GM18499 (cell line): ENCODE measurements around the gene RPL36AL.
"Not testable (repeated sequence)": the region's sequence is repeated elsewhere in the genome, so short reads cannot be mapped to it uniquely, and the experiment has no call there.

Experiments
- ATAC-seq: cut with Tn5 transposase; IDR thresholded peaks from one replicate; pipeline ENCODE4 v1.9.1; 2021; ENCODE audit warnings: moderate number of reproducible peaks; ENCODE audit not compliant: insufficient read depth, unreplicated experiment

RPL36AL gene

DNA sequence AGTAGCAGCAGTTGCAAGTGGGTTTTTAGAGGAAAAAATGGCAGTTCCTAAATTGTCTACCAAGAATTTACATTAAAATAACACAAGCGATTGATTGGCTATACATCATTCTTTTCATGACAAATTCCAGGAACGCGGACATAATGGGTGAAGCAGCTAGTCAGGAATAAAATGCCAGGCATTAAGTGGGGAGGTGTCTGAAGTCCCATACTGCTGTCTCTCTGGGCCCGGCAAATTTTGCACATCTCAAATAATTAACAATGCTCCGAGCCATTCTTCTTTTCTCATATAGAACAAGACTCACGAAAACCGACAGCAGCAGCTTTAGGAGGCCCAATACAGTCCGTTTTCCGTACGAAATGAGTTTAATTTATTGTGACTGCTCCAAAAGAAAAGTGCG, 696 bp downstream of the RPL36AL start:
- ATAC-seq, result no peak

DNA sequence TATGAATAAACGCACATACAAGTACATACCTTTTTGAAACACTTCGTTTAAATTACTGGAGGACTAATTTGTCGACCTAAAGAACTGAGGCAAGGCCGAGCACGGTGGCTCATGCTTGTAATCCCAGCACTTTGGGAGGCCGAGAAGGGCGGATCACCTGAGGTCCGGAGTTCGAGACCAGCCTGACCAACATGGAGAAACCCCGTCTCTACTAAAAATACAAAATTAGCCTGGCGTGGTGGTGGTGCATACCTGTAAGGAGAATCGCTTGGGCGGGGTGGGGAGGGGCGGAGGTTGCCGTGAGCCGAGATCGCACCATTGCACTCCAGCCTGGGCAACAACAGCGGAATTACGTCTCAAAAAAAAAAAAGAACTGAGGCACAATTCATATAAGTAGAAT, 1.2 kb downstream of the RPL36AL start:
- not testable (repeated sequence) for ATAC-seq

DNA sequence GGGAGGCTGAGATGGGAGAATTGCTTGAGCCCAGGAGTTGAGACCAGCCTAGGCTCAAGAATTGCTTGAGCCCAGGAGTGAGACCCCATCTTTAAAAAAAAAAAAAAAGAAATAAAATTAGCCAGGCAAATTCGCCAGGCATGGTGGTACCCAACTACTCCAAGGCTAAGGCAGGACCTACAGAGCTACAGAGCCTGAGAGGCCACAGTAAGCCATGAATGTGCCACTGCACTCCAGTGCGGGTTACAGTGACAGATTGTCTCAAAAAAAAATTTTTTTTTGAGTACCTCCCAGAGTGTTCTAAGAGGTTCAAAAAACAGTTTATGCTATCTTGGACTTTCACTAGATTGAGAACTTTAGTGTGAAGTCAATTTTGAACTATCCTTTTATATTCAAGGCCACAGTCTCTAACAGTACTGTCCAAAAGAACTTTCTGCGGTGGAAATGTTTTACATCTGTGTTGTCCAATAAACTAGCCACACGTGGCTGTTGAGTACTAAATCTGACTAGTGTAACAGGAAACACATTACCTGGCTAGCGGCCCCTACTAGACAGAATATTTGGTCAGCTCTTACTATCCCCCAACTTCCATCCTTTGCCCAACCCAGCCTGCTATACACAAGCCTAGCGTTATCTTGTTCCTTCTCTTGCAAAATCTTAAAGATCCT, 2.4 kb downstream of the RPL36AL start:
- ATAC-seq, result no peak

DNA sequence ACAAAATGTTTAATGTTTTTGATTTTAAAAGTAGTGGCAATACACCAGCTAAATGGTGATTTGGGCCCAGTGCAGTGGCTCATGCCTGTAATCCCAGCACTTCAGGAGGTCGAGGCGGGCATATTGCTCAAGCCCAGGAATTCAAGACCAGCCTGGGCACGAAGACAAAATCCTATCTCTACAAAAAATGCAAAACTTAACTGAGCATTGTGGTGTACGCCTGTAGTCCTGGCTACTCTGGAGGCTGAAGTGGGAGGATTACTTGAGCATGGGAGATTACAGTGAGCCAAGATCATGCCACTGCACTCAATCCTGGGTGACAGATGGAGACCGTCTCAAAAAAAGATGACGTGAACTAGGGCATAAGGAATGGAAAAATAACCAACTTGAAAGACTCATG, 4.7 kb downstream of the RPL36AL start:
- ATAC-seq, result no peak

DNA sequence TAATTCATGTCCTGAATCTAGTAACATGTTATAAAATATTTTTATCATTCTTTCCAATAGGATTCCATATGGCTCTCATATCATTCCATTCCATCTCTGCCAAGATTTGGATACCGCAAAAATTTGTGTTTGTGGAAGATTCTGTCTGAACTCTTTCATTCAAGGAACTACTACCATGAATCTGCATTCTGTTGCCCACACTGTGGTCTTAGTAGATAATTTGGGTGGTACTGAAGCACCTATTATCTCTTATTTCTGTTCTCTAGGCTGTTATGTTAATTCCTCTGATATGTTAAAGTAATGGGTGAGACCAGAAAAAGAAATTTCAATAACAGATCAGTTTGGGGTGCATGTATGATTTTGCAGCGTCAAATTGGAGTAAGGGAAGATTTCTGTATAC, 6.2 kb downstream of the RPL36AL start:
- no peak for ATAC-seq

DNA sequence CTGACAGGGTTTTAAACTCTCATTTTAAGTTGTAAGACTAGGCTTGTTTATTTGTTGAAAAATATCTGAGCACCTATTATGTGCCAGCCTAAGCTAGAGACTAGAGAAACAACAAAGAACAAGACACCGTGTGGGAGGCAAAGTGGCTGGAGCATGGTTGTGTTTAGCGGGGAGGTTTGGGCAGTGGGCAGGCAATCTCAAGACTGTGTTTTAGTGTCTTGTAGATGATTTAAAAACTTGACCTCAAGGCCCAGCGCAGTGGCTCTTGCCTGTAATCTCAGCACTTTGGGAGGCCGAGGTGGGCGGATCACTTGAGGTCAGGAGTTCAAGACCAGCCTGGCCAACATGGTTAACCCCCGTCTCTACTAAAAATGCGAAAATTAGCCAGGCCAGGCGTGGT, 7.8 kb downstream of the RPL36AL start:
- ATAC-seq, result no peak

DNA sequence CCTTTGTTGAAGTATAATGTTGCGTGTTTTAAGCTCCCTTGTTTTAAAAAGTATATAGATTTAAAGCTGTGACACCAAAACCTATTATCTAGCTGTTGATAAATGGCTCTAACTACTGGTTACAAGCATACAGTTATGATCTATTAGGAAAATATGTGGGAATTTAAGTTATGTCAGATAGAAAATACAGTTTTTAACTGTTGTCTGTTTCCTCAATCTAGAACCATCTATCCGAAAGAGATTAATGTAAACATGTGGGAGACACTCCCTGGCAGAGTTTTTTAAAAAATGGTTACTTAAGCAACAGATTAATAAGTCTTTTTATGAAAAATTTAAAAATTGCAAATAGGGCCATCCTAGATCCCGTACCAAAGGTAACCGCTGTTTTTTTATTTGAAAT, 8.2 kb downstream of the RPL36AL start:
- no peak for ATAC-seq

DNA sequence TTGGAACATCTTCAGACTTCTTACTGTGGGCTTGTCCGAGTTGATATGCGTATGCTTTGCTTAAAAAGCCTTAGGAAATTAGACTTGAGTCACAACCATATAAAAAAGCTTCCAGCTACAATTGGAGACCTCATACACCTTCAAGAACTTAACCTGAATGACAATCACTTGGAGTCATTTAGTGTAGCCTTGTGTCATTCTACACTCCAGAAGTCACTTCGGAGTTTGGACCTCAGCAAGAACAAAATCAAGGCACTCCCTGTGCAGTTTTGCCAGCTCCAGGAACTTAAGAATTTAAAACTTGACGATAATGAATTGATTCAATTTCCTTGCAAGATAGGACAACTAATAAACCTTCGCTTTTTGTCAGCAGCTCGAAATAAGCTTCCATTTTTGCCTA, 12.8 kb downstream of the RPL36AL start:
- no peak for ATAC-seq

DNA sequence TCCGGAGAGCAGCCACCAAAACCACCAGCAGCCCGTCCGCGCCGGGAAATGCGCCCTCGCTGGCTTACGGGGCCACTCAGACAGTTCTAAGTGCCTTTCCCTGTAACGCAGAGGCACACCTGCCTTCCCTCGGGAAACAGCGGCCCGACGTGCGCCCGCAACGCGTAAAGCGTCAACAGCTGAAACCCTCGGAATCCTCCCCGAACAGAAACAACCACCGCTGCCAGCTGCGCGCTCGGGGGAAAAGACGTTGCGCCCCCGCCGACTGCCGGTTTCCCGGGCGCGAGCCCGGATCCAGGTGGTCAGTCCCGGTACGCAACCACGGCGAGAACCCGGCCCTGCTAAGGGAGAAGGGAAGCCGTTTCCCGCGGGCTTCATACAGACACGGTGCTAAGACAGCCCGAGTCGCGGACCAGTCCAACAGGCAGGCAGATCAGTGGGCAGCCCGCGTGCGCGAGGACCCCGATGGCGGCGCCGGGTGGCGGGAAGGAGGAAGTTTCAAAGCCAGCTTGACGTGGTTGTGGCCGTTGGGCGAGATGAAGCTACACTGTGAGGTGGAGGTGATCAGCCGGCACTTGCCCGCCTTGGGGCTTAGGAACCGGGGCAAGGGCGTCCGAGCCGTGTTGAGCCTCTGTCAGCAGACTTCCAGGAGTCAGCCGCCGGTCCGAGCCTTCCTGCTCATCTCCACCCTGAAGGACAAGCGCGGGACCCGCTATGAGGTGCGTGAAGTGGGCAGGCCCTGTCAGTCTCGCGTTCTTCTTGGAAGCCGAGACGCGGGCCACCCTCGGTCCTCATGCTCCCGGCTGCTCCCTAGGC, 21.7 kb downstream of the RPL36AL start, which contains the start of gene LRR1:
Gene LRR1 (plus strand): TSS at position 456 of the 816 bp plus-strand sequence. CDS start 81 bp downstream, at position 537.
- peak; percentile 33 for ATAC-seq

DNA sequence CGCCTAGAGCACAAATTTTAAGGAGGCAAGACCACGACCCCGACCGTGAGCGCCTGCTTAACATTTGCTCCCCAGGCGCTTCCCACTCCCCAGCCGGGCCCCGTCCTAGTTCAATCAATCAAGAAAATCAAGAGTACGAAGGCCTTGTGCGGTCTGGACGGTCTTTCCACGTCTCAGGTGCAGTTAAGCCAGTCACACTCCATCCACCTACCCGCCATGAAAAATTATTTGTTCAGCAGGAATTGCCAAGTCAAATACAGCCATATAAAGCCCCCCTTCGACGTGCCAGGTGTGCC, 22.3 kb downstream of the RPL36AL start:
- no peak for ATAC-seq

DNA sequence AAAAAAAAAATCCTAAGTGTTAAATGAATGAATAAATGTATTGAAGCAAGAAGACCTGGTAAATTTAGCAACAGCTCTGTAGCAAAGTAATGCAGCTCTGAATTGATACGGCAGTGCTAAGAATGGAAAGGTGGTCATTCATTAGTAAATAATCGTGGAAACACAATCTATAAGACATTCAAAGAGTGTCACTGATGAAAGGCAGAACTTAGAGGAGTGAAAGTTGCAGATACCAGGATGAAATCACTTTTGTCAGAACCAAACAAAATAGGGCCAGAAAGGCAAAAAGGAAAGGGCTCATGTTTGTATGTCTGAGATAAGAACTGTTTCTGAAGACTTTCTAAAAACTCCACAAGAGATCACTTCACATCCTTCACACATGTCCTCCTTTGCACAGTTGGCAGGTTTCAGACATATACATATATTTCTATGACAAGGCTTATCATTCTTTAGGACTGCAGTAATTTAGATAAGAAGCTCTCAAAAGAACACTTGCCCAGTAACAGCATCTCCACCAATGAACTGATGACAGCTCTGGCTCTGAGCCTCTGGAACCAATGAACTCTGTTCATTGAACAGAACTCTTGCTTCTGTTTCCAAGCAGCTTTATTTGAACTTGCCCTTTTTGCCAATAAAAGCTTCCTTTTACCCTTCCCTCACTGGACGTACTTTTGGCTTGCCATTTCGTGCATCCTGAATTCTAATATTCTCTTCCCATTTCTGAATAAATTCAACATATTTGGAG, 25.9 kb downstream of the RPL36AL start:
- no peak for ATAC-seq

DNA sequence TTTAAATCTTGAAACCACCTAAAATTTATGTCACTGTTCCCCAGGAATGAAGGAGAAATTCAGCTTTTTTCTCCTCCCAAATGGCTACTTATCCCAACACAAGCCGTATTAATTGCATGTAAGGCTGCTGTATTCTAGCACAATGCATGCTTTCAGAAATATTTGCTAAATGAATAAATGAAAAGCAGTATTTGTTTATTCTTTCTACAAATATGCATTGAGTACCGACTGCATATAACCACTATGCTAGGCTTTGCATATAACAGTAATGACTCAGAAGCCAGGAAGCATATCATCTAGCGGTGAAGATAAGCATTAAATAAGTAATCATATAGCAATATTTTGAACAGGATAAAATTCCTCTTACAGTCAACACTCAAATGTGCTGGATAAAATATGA, 27.4 kb downstream of the RPL36AL start:
- no peak for ATAC-seq

DNA sequence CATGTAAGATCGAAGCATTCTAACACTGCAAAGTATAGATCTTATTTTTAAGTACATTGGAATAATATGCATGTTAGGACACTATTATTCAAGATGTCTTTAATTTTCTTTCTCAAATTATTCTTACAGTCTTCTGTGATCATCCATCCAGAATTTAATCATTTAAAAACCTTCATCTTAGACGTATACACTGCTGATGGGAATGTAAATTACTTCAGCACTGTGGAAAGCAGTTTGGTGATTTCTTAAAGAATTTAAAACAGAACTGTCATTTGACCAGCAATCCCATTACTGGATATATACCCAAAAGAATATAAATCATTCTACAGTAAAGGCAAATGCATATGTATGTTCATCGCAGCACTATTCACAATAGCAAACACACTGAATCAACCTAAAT, 31.0 kb downstream of the RPL36AL start:
- ATAC-seq, result no peak

DNA sequence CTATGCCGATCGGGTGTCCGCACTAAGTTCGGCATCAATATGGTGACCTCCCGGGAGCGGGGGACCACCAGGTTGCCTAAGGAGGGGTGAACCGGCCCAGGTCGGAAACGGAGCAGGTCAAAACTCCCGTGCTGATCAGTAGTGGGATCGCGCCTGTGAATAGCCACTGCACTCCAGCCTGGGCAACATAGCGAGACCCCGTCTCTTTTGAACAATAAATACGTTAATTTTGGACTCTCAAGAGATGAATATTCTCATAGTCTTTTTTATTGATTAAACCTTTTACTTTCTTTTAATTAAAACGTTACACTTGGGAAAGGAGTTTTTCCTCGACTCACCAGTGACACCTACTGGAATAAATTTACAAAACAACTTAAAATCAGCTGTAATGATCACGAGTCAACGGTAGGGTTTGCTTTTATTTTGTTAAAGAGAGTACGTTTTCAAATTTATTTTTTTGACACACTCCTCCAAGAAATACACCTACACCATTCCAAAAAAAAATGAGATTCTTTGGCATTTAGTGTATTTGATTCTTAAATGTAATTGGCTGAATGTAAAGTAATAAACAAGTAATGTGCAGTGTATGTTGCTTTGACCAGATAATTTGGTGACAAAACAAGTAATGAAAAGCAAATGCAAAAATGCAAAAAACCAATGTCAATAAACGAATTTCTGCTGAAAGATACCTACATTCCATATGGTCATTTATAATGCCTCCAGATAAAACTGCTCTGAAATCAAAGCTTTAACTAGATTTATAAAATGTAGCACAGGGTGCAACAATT, 33.6 kb downstream of the RPL36AL start:
- peak; percentile 25 for ATAC-seq

DNA sequence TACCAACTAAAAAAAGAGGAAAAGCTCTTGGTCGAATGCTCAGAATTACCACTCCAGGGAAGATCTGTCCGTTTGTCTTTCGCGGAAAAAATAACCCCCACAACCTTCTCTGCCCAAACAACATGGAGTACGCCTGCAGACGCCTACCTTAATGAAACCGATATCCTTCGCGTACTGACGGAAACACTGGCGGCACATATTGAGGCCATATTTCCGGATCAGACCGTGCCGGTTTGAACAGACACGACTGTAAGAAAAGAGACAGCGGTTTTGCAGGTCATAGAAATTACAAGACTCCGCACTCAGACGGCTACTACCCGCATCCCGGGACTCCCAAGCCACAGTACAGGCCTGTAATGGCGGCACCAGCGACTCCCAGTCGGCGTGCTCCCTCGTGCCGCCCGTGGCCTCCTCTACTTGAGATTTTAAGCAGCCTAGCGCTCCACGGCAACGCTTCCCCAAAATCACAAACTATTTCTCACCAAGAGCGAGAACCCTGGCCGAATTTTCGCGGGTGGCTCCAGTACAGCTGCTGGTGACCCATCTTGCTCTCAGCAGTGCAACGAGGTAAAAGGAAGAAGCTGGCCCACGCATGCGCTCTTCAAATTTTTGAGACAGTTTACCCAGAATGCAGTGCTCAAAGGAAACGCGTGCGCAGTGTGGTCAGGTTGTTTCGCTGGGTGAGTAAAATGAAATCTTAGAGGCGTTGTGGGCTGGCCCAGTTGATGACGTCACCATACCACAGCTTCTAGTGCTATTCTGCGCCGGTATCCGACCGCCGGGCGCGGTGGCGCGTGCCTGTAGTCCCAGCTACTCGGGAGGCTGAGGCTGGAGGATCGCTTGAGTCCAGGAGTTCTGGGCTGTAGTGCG, 34.4 kb downstream of the RPL36AL start, which contains the start of gene RPS29:
Gene RPS29 (minus strand): TSS at position 578 of the 870 bp plus-strand sequence. CDS start 34 bp downstream, at position 544.
- ATAC-seq, result peak; percentile 85

DNA sequence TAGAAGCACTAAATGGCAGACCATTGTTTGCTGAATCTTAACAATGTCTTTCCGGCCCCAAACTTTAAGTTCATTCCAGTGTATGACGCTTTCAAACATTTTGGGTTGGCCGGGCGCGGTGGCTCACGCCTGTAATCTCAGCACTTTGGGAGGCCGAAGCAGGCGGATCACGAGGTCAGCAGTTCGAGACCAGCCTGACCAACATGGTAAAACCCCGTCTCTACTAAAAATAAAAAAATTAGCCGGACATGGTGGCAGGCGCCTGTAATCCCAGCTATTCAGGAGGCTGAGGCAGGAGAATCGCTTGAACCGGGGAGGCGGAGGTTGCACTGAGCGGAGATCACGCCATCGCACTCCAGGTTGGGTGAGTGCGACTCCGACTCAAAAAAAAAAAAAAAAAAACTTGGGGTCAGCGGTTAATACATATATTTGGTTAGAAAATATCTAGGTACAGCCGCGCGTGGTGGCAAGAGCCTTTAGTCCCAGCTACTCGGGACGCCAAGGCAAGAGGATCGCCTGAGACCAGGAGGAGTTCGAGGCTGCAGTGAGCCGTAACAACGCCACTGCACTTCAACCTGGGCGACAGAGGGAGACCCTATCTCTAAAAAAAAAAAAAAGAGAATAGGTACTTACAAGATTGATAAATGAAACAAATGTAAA, 35.3 kb downstream of the RPL36AL start:
- not testable (repeated sequence) for ATAC-seq

DNA sequence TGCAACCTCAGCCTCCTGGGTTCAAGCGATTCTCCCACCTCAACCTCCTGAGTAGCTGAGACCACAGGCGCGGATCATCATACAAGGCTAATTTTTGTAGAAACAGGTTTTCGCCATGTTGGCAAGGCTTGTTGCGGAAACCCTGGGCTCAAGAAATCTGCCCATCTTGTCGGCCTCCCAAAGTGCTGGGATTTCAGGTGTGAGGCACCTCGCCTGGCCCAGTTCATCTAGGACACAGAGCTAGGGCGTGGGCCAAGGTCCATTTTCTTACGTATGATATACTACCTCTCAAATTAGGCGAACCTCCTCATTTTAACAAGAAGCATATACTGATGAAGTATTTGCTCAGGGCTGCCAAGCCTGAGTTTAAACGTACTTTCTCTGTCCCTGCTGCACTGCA, 36.4 kb downstream of the RPL36AL start:
- no peak for ATAC-seq

DNA sequence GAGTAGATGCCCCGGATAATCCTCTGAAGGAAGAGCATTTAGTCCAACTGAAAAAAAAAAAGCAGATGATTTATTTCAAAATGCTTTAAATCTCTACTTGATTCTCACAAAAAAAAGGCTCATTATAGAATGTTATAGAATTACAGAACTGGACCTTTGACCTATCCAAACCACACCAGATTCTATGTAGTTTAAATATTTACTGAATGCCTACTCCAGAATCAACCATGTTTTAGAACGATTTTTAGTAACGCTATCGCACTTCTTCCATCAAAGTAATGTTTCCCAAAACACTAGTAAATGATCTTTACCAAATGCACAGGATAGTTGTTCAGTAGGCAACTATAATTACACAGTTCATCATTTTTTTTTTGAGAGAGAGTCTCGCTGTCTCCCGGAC, 36.8 kb downstream of the RPL36AL start:
- no peak for ATAC-seq
